Activated CD8-positive, alpha-beta memory T cell treated with anti-CD3 and anti-CD28 coated beads, Interleukin-2, amount 50 U/mL, for 24 hours (primary cell): ENCODE measurements around the gene SYTL3.
"Not testable (repeated sequence)": the region's sequence is repeated elsewhere in the genome, so short reads cannot be mapped to it uniquely, and the experiment has no call there.

ENCODE experiments used
- DNase-seq: peaks from one replicate; pipeline ENCODE4 v3.0.0-alpha.2; 2020; ENCODE audit errors: extremely low read depth

The SYTL3 gene, protein sequence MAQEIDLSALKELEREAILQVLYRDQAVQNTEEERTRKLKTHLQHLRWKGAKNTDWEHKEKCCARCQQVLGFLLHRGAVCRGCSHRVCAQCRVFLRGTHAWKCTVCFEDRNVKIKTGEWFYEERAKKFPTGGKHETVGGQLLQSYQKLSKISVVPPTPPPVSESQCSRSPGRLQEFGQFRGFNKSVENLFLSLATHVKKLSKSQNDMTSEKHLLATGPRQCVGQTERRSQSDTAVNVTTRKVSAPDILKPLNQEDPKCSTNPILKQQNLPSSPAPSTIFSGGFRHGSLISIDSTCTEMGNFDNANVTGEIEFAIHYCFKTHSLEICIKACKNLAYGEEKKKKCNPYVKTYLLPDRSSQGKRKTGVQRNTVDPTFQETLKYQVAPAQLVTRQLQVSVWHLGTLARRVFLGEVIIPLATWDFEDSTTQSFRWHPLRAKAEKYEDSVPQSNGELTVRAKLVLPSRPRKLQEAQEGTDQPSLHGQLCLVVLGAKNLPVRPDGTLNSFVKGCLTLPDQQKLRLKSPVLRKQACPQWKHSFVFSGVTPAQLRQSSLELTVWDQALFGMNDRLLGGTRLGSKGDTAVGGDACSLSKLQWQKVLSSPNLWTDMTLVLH

DNA sequence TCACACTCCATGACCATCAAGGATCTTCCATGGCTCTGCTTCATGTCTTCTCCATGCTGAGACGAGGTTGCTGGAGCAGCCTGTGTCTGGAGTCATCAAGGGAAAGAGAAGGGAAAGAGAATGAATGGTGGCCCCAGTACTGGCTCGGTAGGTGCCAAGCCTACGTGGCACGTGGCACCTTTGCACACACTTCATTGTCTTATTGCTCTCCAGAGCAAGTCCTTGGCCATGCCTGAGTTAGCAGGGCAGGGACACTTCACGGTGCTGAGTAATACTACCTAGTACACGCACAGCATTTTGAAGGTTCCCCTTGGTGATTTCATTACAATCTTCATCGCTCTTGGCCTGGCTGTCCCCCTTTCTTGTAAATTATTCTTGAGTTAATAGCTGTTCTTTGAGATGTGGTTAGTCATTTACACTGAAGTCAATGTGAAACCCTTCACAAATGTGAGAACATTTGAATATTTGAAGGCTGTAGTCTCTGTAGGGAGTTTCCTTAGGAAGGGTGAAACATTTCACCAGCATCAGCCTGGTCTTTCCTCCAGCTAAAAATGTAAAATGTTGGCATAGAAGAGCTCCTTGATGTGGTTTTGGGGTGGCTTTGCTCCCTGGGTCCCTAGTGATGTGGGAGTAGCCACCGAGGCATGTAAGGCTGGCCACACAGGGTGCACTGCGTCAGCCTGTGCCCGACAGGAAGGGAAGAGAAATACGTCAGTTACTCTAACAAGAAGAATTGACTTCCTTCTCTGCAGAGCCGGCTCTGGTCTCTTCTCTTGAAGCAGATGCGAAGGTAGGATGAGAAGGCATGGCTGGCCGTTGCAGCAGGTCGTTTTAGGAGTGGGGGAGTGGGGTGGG, at the start of gene SYTL3:
SYTL3 (plus strand) TSS at position 766 of the 855 bp plus-strand sequence. CDS start 13,215 bp downstream, outside the sequence.
- peak; percentile 63 for DNase-seq

DNA sequence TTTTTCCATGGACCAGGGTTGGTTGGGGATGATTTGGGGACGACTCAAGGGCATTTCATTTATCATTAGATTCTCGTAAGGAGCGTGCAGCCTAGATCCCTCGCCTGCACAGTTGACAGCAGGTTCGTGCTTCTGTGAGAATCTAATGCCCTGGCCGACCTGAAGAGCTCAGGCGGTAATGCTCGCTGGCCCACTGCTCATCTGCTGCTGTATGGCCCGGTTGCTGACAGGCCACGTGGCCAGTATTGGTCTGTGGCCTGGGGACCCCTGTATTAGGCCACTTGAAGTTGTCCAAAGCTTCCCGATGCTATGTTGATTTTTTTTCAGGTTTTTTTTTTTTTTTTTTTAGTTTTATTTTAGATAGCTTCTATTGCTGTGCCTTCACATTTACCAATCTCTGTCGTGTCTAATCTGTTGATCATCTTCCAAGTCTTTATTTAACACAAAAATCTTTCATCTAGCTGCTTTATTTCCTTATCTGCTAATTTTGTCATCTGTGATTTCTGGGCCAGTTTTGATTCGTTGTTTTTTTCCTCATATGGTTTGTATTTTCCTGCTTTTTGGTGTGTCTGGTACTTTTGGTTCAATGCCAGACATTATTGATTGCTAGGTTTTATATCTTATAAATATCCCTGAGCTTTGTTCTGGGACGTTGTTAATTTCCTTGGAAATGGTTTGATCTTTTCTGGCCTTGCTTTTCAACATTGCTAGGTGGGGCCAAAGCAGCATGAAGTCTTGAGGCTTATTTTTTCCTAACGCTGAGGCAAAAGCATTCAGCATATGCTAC, 46.4 kb upstream of the SYTL3 start:
- no peak for DNase-seq

DNA sequence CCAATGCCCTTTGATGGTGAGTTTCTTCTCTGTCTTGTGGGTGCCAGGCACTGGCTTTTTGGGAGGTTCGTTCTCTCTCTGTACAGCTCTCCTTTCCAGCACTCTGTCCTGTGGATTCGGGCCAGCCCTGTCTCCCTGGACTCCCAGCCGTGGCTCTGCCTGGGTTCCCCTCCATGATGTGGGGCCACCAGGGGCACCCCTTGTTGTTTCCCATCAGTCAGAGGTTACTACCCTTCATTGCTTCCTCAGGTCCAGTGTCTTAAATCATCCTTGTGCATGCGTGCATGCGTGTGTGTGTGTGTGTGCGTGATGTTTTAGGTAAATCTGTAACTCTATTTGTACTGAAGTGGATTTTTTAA, 45.8 kb upstream of the SYTL3 start:
- no peak for DNase-seq

DNA sequence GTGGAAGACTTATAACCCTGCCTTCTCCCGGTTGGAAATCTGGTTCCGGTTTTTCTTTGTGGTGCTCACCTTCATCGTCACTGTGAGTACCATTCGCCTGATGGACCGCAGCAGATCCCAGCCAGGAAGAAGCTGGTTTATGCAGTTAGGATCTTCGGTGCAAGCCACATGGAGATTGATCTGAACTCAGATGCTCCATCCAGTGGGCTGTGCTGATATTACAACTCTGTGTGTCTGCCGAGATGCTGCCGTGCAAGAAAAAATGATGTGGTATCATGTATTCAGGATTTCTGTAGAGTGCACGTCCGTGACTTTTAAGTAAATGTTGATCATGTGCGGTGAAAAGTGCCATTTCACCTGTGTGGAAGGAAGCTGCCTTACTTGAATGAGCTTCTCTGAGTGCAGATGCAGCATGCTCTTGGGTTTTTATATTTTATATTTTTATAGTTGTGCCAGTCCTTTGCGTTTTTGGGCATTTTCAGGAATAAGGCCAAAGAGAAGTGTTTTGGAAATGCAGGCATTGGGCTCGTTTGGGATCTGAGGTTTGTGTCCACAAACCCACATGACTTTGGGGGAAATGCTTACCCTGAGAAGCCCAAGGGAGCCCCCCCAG, 44.5 kb upstream of the SYTL3 start:
- DNase-seq = no peak

DNA sequence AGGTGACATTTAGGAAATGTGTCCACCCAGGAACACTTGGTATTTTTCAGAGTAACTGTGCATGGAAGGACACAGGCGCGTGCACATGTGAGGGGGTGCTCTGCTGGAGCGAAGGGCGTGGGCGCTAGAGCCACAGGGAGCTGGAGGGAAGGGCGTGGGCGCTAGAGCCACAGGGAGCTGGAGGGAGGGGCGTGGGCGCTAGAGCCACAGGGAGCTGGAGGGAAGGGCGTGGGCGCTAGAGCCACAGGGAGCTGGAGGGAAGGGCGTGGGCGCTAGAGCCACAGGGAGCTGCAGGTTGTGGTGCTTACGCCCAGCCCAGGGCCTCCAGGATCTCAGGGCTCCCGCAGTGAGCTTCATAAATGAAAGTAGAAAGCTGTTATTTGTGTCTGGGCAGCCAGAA, 43.8 kb upstream of the SYTL3 start:
- not testable (repeated sequence) for DNase-seq

DNA sequence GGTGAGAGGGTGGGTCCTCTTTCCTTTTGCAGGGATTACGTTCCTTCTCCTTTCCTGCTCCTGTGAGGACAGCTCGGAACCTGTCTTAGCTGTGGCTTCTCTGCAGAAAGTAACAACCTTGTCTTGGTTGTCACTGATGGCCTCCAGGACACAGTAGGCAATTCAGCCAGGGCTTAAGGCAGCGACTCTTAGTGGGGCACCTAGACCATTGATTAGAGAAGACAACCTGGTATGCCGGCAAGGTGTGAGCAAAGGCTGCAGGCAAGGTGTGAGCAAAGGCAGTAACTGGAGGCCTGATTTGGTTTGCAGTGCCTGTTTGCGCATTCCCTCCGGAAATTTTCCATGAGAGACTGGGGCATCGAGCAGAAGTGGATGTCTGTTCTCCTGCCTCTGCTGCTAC, 42.9 kb upstream of the SYTL3 start:
- no peak for DNase-seq

DNA sequence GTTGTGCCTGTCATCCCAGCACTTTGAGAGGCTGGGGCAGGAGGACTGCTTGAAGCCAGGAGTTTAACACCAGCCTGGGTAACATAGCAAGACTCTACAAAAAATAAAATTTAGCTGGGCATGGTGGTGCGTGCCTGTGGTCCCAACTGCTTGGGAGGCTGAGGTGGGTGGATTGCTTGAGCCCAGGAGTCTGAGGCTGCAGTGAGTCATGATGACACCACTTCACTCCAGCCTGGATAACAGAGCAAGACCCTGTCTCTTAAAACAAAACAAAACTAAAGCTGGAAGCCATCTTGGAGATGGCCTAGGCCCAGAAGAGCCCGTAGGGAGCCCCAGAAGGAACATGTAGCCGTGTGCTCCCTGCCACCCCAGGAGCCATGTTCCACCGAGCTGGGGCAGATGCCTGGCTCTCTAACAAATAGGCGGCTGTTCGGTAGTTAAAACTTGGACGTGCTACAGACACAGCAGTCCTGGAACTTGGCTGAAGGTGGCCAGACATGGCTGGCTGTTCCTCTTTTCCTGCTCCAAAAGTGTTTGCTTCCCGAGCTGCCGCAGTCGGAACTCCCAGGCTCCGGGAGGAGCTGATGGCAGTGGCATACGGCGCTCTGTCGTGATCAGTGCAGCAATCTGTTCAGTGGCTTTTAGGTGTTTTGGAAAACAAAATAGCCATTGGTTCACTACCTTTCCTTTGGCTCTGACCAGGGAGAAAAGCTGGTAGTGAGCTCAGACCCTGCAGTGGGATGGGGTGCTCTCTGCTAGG, 42.3 kb upstream of the SYTL3 start:
- no peak for DNase-seq

DNA sequence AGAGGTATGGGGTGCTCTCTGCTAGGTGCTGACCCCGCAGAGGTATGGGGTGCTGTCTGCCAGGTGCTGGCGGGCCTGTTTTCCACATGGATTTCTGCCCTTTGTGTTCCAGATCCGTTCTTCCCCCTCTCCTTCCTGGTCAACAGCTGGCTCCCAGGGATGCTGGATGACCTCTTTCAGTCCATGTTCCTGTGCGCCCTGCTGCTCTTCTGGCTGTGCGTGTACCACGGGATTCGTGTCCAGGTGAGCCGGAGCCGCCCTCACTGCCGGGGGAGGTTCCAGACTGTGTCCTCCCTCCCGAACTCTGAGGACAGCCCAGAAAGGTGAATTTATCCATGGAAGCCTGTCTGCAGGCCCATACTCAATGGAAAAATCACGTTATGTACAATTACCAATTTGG, 41.6 kb upstream of the SYTL3 start:
- no peak for DNase-seq

DNA sequence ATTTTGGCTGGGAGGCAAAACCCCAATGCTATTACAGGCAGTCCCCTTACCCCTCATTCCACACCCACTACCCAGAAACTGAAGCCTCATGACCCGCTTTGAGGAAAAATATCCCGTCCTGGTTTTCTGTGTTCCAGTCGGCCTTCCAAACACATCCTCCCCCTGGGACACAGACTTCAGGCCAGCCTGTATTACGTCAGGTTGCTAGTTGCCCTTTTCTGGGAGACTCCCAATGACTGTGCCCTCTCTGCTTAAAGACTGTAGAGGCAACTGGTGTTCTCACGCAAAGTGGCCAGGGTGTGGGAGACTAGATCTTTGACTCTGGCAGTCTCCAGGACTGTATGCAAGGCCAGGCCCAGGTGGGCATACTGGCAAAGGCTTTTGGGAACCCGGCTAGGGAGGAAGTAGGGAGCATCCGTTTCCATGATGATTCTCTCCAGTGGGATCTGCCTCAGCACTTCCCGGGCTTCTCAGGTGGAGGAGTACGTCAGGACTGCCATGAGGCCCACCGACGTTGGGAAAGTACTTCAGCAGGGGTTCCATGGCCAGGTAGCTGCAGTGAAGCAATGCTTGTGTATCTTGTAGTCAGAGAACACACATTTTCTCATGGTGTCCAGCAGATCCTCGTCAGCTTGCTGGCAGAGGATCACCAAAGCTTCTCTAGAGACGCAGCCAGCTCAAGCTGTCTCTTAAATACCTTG, 40.2 kb upstream of the SYTL3 start:
- DNase-seq = no peak

DNA sequence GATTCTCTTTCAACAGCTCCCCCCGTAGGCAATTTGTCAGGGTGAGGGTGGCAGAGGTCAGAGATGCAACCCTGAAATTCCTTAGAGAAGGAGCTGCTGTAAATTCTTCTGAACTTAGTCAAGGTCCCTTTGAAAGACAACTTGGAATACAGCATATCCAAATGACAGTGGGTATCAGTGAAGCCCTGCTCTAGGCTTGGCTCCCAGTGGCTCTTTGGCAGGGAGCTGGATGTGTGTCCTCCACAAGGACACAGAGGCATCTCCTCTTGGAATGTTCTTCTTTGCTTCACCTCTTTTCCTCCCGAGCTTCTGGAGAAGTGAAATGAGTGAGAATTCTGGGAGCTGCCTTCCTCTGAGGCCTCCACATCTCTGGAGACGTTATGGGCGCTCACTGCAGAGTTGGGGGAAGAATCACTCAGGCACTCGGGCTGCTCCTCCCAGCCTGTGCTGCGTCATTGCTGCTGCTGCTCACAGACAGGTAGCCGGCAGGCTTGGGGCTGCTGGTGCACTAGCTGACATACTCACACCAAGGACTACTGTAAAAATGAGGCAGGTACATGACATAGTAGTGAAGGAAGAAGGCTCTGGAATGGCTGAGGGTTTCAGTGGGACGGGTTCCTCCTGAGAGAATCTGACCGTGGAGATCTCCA, 39.4 kb upstream of the SYTL3 start:
- DNase-seq = no peak

DNA sequence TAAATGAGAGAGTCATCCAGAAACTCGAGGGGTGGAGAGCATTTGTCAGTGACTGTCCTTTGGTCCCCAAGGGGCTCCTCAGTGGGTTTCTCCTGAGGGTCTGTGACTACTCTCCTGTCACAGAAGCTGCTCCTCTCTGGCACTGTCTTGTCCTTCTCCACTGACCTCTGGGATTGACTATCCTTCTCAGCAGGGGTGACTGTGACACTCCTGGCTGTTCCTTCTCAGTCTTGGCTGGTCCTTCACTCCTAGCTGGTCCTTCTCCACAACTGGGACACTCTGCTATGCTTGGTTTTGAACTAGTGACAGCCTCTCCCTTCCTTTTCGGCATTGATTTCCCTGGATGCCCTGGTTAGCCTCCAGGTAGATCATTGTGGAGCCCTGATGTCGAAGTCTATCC, 38.8 kb upstream of the SYTL3 start:
- DNase-seq = no peak

DNA sequence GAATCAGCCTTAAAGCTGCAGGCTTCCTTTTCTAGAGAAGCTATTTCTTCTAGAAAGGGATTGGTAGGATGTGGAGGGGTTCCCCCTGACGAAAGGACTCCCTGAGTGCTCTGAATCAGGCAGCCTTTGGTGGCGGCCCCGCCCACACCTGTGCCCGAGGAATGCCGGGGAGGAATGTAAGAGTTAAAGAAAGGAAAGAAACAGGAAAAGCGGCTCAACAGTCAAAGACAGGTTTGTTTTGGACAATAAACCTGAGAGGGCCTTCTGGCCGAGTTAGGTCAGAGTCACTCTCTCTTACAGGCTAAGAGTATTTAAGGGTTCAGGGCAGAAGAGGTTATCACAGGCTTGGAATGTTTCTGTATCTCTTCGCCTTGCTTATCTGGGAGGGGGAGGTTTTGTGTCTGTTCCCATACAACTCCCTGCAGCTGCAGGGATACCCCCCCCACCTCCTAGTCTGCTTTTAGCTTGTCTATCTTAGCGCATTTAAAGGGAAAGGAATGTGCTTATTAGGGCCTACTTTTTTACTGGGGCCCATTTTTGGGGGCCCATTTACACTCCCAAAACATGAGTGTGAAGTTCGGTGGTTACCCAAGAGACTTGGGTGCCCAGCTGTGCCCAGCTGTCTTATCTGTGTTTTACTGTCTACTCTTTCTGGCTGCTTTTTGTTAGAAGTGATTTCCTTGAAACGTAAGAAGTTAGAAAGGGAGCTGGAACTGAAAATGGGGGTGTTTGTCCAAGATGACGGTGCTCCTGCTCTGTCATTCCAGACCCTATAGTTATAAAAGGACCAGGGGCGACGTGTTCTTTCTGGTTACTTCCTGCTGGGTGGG, 38.1 kb upstream of the SYTL3 start:
- DNase-seq = no peak

DNA sequence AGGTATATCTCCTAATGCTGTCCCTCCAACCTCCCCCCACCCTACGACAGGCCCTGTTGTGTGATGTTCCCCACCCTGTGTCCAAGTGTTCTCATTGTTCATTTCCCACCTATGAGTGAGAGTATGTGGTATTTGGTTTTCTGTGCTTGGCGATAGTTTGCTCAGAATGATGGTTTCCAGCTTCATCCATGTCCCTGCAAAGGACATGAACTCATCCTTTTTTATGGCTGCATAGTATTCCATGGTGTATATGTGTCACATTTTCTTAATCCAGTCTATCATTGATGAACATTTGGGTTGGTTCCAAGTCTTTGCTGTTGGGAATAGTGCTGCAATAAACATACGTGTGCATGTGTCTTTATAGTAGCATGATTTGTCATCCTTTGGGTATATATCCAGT, 35.2 kb upstream of the SYTL3 start:
- DNase-seq = not testable (repeated sequence)

DNA sequence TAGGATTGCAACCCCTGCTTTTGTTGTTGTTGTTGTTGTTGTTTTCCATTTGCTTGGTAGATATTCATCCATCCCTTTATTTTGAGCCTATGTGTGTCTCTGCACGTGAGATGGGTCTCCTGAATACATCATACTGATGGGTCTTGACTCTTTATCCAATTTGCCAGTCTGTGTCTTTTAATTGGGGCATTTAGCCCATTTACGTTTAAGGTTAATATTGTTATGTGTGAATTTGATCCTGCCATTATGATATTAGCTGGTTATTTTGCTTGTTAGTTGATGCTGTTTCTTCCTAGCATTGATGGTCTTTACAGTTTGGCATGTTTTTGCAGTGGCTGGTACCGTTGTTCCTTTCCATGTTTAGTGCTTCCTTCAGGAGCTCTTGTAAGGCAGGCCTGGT, 31.6 kb upstream of the SYTL3 start:
- DNase-seq = not testable (repeated sequence)

DNA sequence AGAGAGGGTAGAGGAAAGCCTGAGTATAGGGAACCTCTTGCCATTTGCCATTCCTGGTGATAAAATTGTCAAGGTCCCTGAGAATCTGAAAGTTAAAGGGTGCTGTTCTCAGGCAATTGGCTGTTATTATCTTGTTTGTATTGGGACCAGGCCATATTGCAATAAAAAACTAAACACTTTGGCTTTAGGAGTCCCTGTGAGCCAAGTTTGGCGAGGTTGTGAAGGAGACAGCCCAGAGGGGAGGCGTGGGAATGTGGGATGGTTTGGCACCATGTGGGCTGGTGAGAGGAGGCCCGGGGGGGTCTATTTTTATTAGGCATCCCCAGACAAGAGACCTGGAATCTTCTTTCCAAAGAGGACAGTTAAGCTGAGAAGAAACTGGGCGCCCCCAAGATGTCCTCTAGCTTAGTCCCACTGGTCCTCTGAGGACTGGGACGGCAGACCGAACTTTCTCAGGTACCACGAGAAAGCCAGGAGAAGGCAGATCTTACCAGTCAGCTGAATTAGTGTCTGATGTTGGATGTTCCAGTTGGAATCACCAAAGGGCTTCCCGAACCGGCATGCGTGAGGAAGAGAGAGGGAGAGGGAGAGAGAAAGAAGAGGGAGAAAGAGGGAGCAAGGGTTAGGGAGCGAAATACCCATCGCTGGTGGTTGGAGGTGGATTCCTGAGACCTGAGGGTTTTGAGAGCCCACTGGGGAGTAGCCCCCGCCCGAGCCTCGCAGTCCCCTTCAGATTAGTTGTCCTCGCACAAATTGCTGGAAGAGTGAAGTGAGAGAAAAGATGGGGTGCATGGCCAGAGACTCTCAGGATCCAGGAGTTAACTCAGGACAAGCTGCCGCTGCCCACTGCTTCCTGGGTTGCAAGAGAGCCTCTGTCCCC, 29.7 kb upstream of the SYTL3 start:
- no peak for DNase-seq

DNA sequence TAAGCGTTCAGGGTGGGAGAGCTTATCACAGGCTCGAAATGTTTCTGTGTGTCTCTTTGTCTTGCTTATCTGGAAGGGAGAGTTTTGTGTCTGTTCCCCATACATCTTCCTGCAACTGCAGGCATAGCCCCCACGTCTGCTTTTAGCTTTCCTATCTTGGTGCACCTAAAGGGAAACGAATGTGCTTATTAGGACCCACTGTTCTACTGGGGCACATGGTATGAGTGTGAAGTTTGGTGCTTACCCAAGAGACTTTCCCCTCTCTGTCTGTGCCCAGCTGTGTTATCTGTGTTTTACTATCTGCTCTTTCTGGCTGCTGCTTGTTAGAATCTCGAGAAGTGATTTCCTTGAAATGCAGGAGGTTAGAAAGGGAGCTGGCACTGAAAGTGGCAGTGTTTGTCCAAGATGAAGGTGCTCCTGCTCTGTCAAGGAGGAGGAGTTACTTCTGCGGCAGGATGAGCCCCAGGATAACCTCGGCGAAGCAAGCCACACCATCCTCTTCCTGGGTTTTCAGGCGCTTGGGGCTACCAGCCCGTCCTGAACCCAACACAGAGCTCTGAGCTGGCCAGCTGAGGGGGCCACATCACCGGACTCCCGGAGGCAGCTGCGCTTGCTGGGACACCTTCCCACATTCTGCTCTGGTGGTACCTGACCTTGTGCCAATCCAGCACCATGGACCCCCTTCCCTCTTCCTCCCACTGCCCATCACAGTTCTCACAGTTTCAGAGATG, 28.7 kb upstream of the SYTL3 start:
- DNase-seq = no peak
